Endothelial cell of umbilical vein (primary cell): Measurements from ENCODE around the gene NTRK1. TPM values are rescaled to one million over a fixed set of nuclear protein-coding genes. Genes with fewer than 3 reads are reported as not detected.

Source experiments
- BruUV-seq: library from RNA; stranded (reverse); fragments of 400-500 nt; replicated peaks from 2 replicates; lab custom pipeline; 2021; lab: Mats Ljungman, UMichigan
- CTCF ChIA-PET: fragments of 300-600, 350-600 bp; sonication (Branson Sonifier 250); formaldehyde crosslinking; loops from one replicate; lab custom pipeline; 2021; ENCODE audit warnings: antibody characterized with exemption, inconsistent platforms; lab: Charles Lee
- POLR2A ChIA-PET: fragments of 300-600, 350-600 bp; sonication (Branson Sonifier 250); formaldehyde crosslinking; loops from one replicate; lab custom pipeline; 2021; ENCODE audit warnings: antibody characterized with exemption, inconsistent platforms; lab: Charles Lee
- DNase-seq: peaks from one replicate; pipeline ENCODE4 v3.0.0-alpha.2; 2011; ENCODE audit warnings: low read depth, low spot score
- FAIRE-seq: peaks from 2 replicates; lab custom pipeline; 2011; peaks lifted over from hg19 to GRCh38; lab: Jason Lieb, UNC
- H2AFZ ChIP-seq: 2 replicates; pipeline ENCODE4 v1.6.0; 2012; ENCODE audit warnings: low read depth, low read length, control low read depth, inconsistent platforms
- H3K27ac ChIP-seq: 2 replicates; pipeline ENCODE4 v1.5.1; 2011; ENCODE audit warnings: low read depth, mild to moderate bottlenecking, control low read depth, low read length, moderate library complexity; ENCODE audit not compliant: insufficient read depth
- H3K27me3 ChIP-seq, 2 experiments: 2 replicates each; pipeline versions ENCODE4 v1.6.0 to v1.6.1; 2011; ENCODE audit warnings: low read length in 2 of 2, mixed read lengths in 1 of 2; ENCODE audit not compliant: control insufficient read depth in 2 of 2, insufficient read depth in 2 of 2
- H3K36me3 ChIP-seq, 2 experiments: 2 replicates in 1 of 2; 3 replicates in 1 of 2; pipeline ENCODE4 v1.5.1; 2011; ENCODE audit warnings: low read length in 2 of 2, mild to moderate bottlenecking in 1 of 2, moderate library complexity in 1 of 2; ENCODE audit not compliant: control insufficient read depth in 2 of 2, insufficient read depth in 2 of 2; ENCODE audit errors: extremely low read depth in 1 of 2
- H3K4me1 ChIP-seq: 3 replicates; pipeline ENCODE4 v1.5.1; 2011; ENCODE audit warnings: mild to moderate bottlenecking, low read length; ENCODE audit not compliant: control insufficient read depth, insufficient read depth; ENCODE audit errors: extremely low read depth
- H3K4me2 ChIP-seq: 2 replicates; pipeline ENCODE4 v1.6.1; 2011; ENCODE audit warnings: low read length, control low read depth, mixed read lengths; ENCODE audit not compliant: insufficient read depth
- H3K4me3 ChIP-seq, 3 experiments: fragments of 200-600 bp in 1 of 3; sonication (generic), shearing (Covaris generic) in 1 of 3; replicated peaks in 1 of 3; 2 replicates each; pipeline ENCODE4 v1.5.1; 2011 to 2016; ENCODE audit warnings: control low read depth in 3 of 3, low read length in 3 of 3, mild to moderate bottlenecking in 2 of 3, inconsistent platforms in 1 of 3, low read depth in 1 of 3, moderate library complexity in 1 of 3; ENCODE audit not compliant: insufficient read depth in 1 of 3
- H3K79me2 ChIP-seq: 2 replicates; pipeline ENCODE4 v1.6.0; 2012; ENCODE audit warnings: low read length, inconsistent platforms; ENCODE audit not compliant: control insufficient read depth, insufficient read depth
- H3K9ac ChIP-seq: replicated peaks from 2 replicates; pipeline ENCODE3; 2011; ENCODE audit warnings: low read length, control low read depth; ENCODE audit not compliant: insufficient read depth; ENCODE audit errors: extremely low read depth
- H3K9me1 ChIP-seq: replicated peaks from 3 replicates; pipeline ENCODE4 v1.6.0; 2011; ENCODE audit warnings: mild to moderate bottlenecking, low read length; ENCODE audit not compliant: control insufficient read depth, insufficient read depth; ENCODE audit errors: extremely low read depth
- H3K9me3 ChIP-seq: replicated peaks from 2 replicates; pipeline ENCODE4 v1.5.1; 2012; ENCODE audit warnings: low read length, inconsistent platforms; ENCODE audit not compliant: control insufficient read depth, insufficient read depth
- H4K20me1 ChIP-seq: replicated peaks from 2 replicates; pipeline ENCODE3; 2011; ENCODE audit warnings: mild to moderate bottlenecking, low read length; ENCODE audit not compliant: control insufficient read depth, insufficient read depth; ENCODE audit errors: extremely low read depth
- CTCF ChIP-seq, 2 donors: IDR thresholded peaks; 1 replicate in 1 of 2; 2 replicates in 1 of 2; pipeline ENCODE4 v1.5.1; 2011; ENCODE audit warnings: low read length in 2 of 2, mild to moderate bottlenecking in 2 of 2, moderate library complexity in 2 of 2, control low read depth in 1 of 2, inconsistent platforms in 1 of 2, low read depth in 1 of 2; ENCODE audit not compliant: insufficient read depth in 1 of 2; ENCODE audit errors: extremely low read depth in 1 of 2
- EZH2 ChIP-seq: IDR thresholded peaks from 2 replicates; pipeline ENCODE4 v1.6.1; 2012; ENCODE audit warnings: borderline replicate concordance, low read depth, mild to moderate bottlenecking, moderate library complexity, low read length, inconsistent platforms; ENCODE audit not compliant: severe bottlenecking
- FOS ChIP-seq: IDR thresholded peaks from 2 replicates; pipeline ENCODE4 v1.6.1; 2011; ENCODE audit warnings: mild to moderate bottlenecking, low read length, moderate library complexity, borderline replicate concordance; ENCODE audit not compliant: insufficient read depth
- GATA2 ChIP-seq: IDR thresholded peaks from 2 replicates; pipeline ENCODE4 v1.7.0; 2011; ENCODE audit warnings: low read depth, mild to moderate bottlenecking, moderate library complexity, mixed read lengths, low read length; ENCODE audit not compliant: insufficient read length, insufficient read depth
- JUN ChIP-seq: IDR thresholded peaks from 2 replicates; pipeline ENCODE4 v1.6.1; 2011; ENCODE audit warnings: borderline replicate concordance, low read depth; ENCODE audit not compliant: insufficient read length, insufficient read depth
- MAX ChIP-seq: IDR thresholded peaks from 2 replicates; pipeline ENCODE4 v1.6.1; 2011; ENCODE audit not compliant: insufficient read depth, insufficient read length
- MYC ChIP-seq: IDR thresholded peaks from one replicate; pipeline ENCODE4 v1.6.1; 2011; ENCODE audit warnings: mild to moderate bottlenecking, low read depth, low read length
- POLR2A ChIP-seq: IDR thresholded peaks from 2 replicates; pipeline ENCODE4 v1.6.1; 2012; ENCODE audit warnings: low read depth, mild to moderate bottlenecking, control low read depth, low read length
- POLR2AphosphoS5 ChIP-seq: IDR thresholded peaks from 2 replicates; pipeline ENCODE4 v1.6.1; 2012; ENCODE audit warnings: low read depth, mild to moderate bottlenecking, control low read depth, low read length, moderate library complexity; ENCODE audit not compliant: insufficient read depth
- dilution Hi-C: fragments of 300-500 bp; cut with MboI; formaldehyde crosslinking; loops from one replicate; pipeline ENCODE4 v1.15.0; 2019; ENCODE audit warnings: low sequenced_read_pairs; ENCODE audit not compliant: extremely low pct_ligation_motif_present
- intact Hi-C: fragments of 100-400 bp; cut with micrococcal nuclease; formaldehyde crosslinking; loops from one replicate; pipeline ENCODE4 v1.10.0; 2022
- polyA plus RNA-seq, 4 experiments: library from polyadenylated mRNA; depleted of rRNA in 3 of 4; stranded (reverse) in 3 of 4; unstranded in 1 of 4; fragments of >200 nt; gene quantifications; 2 replicates each; pipeline versions ENCODE4 v1.2.1 to v1.2.3, GENCODE V29; 2011 to 2012; ENCODE audit warnings: missing spikeins in 1 of 4
- total RNA-seq: library from RNA; stranded (reverse); gene quantifications from 2 replicates; pipeline ENCODE4 v1.2.3, GENCODE V29; 2021

NTRK1 gene
- total and polyA plus RNA-seq, 2 donors (not counting 3 experiments of a cell fraction or from before 2014, with no cell fraction given): 0.07 TPM; not detected in 1

- H3K9me1 ChIP-seq: no peaks in the 10 kb centered on the region
- CTCF ChIA-PET: interaction anchor here (0.8 to 1.7 kb wide), 4 partner anchors 16 to 214 kb away, joined by 3 read pairs; no protein-coding TSS in a partner anchor
- peaks cover 13 to 27% of the 10 kb centered on the region in 2 experiments for H3K36me3 ChIP-seq
- dilution Hi-C loops (no loop called here), intact Hi-C loops (no loop called here)
- no peaks in the 10 kb centered on the region for H4K20me1 ChIP-seq
- no peak overlapping the region for H3K4me3 ChIP-seq
- no TSS peak for BruUV-seq
- H3K79me2 ChIP-seq: peaks cover 88% of the 10 kb centered on the region
- no peak overlapping the region for H3K9ac ChIP-seq
- H2AFZ ChIP-seq: no peak overlapping the region
- TF ChIP-seq EZH2 (no peak), POLR2A (peak; percentile 27)
- FAIRE-seq (no peak), DNase-seq (no peak)
- POLR2A ChIA-PET: interaction anchor here (0.6 kb wide), 1 partner anchor 11 kb away, joined by 6 read pairs; no protein-coding TSS in a partner anchor
- H3K27me3 ChIP-seq: no peaks in the 10 kb centered on the region
- H3K4me1 ChIP-seq: peaks cover 85% of the 10 kb centered on the region
- H3K27ac ChIP-seq: peak overlapping the region; percentile 11
- H3K9me3 ChIP-seq: no peaks in the 10 kb centered on the region
- H3K4me2 ChIP-seq: no peak overlapping the region
Measured at GRCh38 chr1:156903328-156904091, 42.8 kb downstream of the NTRK1 start.

- Histone ChIP-seq H3K4me1 (peaks cover 76% of the 10 kb centered on the region), H3K4me3 (no peak overlapping the region), H3K9me3 (no peaks in the 10 kb centered on the region), H4K20me1 (no peaks in the 10 kb centered on the region), H3K9ac (no peak overlapping the region), H3K27ac (peak overlapping the region; percentile 11), H3K9me1 (no peaks in the 10 kb centered on the region), H2AFZ (no peak overlapping the region), H3K27me3 (no peaks in the 10 kb centered on the region), H3K79me2 (peaks cover 87% of the 10 kb centered on the region), H3K36me3 (peaks cover 19 to 36% of the 10 kb centered on the region in 2 experiments), H3K4me2 (no peak overlapping the region)
- dilution Hi-C loops (no loop called here), intact Hi-C loops (no loop called here)
- FAIRE-seq: peak; percentile 84
- ChIA-PET POLR2A (no interaction called here), CTCF (interaction anchor here (1.0 to 1.5 kb wide), 2 partner anchors 15 to 178 kb away, joined by 3 read pairs; no protein-coding TSS in a partner anchor)
- no TSS peak for BruUV-seq
- TF ChIP-seq JUN (no peak), EZH2 (no peak), POLR2AphosphoS5 (no peak), CTCF (IDR thresholded peaks at IDR 0.05; ENCODE audit: extremely low read depth in 1 of 2, insufficient read depth in 1 of 2, low read depth in 1 of 2, low read length in 2 of 2) (no peak), POLR2A (no peak), MAX (no peak), FOS (no peak), GATA2 (no peak), MYC (no peak)
- peak; percentile 30 for DNase-seq
Measured at GRCh38 chr1:156904187-156904959, 43.7 kb downstream of the NTRK1 start.
